SU-DHL-6 (cell line): ENCODE measurements around the gene BEND3.

Source experiments
- CTCF ChIP-seq: fragments of 200-600 bp; sonication (generic); IDR thresholded peaks from one replicate; pipeline ENCODE4 v1.5.1; 2017; ENCODE audit warnings: antibody characterized with exemption, mild to moderate bottlenecking, low read length, moderate library complexity; ENCODE audit not compliant: insufficient read depth, poor library complexity, severe bottlenecking
- EZH2phosphoT487 ChIP-seq: fragments of 200-600 bp; sonication (generic), shearing (Covaris generic); conservative IDR thresholded peaks from 2 replicates; pipeline ENCODE4 v1.6.1; 2018; ENCODE audit warnings: mild to moderate bottlenecking, antibody characterized with exemption, low read length, moderate library complexity, mixed read lengths

DNA sequence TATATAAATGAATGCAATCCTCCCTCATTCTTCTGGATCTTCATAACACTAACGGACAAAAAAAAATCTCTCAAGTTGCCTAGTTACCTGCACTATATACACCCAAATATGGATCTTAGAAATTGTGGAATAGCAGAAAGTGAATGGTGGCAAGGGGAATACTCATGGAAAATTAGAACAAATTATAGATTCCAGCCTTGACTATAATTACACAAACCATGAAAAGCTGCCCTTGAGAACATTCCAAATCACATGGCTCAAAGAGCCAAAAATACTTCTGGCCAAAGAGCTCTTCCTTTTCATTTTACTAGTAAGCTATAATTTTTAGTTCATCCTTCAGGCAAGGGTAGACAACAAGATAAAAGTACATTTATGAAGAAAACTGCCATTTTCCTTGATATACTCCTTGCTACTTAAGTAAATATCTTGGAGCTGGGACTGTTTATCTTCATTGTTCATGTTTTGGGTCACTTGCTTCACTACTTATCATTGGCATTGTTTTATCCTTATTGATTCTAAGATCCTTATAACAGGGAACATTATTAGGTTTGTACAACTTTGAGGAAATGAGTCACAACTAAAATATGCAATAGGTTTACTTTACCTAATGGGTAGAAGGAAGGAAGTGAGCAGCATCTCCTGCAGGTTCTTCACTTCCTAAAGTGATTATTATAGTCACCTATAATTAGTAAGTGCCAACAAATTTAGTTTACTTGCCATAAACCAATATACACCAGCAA is 93.7 kb downstream of the BEND3 start:
- no peak for TF ChIP-seq CTCF
- no peak for TF ChIP-seq EZH2phosphoT487
